HFF-Myc (cell line): Measurements from ENCODE around the gene ANKRD24.
"Not testable (repeated sequence)": the region's sequence is repeated elsewhere in the genome, so short reads cannot be mapped to it uniquely, and the experiment has no call there.

ENCODE experiments used
- DNase-seq: peaks from one replicate; pipeline ENCODE4 v3.0.0-alpha.2; 2011; ENCODE audit warnings: low read depth; ENCODE audit errors: extremely low read depth
- H3K4me3 ChIP-seq: replicated peaks from 2 replicates; pipeline ENCODE4 v1.5.1; 2011; ENCODE audit warnings: low read depth, mild to moderate bottlenecking, control low read depth, low read length
- TF ChIP-seq, protein P1 (sequence below): IDR thresholded peaks from 2 replicates; pipeline ENCODE4 v1.5.1; 2012; ENCODE audit warnings: mild to moderate bottlenecking, low read depth, low read length, control low read depth; ENCODE audit errors: missing control alignments

ANKRD24 gene

DNA sequence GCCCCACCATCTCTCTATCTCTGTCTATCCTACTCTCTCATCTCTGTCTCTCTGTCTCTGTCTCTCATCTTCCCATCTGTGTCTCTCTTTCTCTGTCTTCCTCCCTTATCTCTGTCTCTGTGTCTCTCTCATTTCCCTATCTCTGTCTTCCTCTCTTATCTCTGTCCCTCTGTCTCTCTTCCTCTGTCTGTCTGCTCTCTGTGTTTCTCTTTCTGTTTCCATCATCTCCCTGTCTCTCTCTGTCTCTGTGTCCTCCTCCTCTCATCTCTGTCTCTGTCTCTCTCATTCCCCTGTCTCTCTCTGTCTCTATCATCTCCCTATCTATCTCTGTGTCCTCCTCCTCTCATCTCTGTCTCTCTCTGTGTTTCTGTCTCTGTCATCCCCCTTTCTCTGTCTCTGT lies 45.3 kb downstream of the ANKRD24 start:
- H3K4me3 ChIP-seq, result no peak overlapping the region
- TF ChIP-seq, protein P1, sequence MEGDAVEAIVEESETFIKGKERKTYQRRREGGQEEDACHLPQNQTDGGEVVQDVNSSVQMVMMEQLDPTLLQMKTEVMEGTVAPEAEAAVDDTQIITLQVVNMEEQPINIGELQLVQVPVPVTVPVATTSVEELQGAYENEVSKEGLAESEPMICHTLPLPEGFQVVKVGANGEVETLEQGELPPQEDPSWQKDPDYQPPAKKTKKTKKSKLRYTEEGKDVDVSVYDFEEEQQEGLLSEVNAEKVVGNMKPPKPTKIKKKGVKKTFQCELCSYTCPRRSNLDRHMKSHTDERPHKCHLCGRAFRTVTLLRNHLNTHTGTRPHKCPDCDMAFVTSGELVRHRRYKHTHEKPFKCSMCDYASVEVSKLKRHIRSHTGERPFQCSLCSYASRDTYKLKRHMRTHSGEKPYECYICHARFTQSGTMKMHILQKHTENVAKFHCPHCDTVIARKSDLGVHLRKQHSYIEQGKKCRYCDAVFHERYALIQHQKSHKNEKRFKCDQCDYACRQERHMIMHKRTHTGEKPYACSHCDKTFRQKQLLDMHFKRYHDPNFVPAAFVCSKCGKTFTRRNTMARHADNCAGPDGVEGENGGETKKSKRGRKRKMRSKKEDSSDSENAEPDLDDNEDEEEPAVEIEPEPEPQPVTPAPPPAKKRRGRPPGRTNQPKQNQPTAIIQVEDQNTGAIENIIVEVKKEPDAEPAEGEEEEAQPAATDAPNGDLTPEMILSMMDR, result no peak
- DNase-seq, result no peak

DNA sequence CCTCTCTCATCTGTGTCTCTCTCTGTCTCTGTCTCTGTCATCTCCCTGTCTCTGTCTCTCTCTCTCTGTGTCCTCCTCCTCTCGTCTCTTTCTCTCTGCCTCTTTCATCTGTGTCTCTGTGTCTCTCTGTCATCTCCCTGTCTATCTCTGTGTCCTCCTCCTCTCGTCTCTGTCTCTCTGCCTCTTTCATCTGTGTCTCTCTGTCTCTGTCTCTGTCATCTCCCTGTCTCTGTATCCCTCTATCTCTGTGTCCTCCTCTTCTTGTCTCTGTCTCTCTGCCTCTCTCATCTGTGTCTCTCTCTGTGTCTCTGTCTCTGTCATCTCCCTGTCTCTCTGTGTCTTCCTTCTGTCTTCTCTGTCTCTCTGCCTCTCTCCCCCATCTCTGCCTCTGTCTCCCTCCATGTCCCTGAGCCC lies 46.3 kb downstream of the ANKRD24 start:
- no peak overlapping the region for H3K4me3 ChIP-seq
- no peak for DNase-seq
- TF ChIP-seq, protein P1, result no peak

DNA sequence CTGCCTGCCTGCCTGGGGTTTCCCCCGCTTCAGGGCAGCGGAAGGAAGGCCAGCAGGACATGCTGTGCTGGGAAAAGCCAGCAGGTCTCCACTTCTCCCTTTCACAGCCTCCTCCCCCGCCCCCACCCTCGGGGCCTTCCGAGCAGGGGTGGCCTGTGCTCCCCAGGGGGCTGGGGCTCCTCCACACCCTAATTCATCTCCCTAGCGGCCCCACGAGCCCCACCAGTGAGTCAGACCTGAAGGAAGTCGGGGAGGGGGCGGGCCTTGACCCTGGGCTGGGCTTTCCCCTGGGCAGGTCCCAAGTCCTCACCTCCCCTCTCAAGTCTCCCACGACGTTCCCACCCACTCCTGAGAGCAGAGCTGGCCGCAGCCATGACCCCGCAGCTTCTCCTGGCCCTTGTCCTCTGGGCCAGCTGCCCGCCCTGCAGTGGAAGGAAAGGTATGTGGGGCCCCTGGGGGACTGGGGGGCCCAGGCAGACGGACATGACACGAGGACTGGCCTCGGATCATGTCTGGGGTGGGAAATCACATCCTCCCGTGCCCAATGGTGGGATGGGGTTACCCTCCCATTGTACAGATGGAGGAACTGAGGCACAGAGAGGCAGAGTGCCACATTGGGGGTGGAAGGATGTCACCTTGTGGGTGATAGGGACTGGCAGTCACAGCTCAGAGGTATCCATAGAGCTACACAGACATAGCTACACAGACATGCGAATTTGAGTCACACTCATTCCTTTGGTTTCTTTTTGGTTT lies 46.9 kb downstream of the ANKRD24 start, which contains the start of gene EBI3:
Gene EBI3 (plus strand): TSS at position 345 of the 753 bp plus-strand sequence. CDS start 28 bp downstream, at position 373.
- H3K4me3 ChIP-seq, result no peak within 1 kb of the TSS
- DNase-seq, result no peak
- TF ChIP-seq, protein P1, result no peak

DNA sequence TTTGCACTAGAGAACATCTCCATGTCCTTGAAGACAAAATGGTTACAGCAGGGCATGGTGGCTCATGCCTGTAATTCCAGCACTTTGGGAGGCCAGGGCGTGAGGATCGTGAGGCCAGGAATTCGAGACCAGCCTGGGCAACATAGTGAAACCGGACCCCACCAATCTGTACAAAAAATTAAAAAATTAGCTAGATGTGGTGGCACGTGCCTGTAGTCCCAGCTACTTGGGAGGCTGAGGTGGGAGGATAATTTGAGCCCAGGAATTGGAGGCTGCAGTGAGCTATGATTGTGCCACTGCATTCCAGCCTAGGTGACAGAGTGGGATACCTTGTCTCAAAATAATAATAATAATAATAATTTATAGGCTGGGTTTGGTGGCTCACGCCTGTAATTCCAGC lies 47.7 kb downstream of the ANKRD24 start:
- not testable (repeated sequence) for DNase-seq, H3K4me3 ChIP-seq

DNA sequence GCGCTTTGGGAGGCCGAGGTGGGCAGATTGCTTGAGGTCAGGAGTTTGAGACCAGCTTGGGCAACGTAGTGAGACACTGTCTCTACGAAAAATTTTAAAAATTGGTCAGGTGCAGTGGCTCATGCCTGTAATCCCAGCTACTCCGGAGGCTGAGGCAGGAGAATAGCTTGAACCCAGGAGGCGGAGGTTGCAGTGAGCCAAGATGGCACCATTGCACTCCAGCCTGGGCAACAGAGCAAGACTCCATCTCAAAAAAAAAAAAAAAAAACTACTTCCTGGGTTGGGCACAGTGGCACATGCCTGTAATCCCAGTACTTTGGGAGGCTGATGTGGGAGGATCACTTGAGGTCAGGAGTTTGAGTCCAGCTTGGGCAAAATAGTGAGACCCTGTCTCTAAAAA lies 49.0 kb downstream of the ANKRD24 start:
- H3K4me3 ChIP-seq, DNase-seq: not testable (repeated sequence)

DNA sequence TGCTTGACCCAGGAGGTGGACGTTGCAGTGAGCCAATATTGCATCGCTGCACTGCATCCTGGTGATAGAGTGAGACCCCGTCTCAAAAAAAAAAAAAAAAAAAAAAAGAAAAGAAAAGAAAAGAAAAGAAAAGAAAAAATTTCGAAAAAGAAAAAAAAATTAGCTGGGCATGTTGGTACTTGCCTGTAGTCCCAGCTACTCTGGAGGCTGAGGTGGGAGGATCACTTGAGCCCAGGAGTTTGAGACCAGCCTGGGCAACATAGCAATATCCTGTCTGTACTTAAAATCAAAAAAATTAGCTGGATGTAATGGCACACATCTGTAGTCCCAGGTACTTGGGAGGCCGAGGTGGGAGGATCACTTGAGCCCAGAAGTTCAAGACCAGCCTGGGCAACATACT lies 49.6 kb downstream of the ANKRD24 start:
- DNase-seq, H3K4me3 ChIP-seq: not testable (repeated sequence)

DNA sequence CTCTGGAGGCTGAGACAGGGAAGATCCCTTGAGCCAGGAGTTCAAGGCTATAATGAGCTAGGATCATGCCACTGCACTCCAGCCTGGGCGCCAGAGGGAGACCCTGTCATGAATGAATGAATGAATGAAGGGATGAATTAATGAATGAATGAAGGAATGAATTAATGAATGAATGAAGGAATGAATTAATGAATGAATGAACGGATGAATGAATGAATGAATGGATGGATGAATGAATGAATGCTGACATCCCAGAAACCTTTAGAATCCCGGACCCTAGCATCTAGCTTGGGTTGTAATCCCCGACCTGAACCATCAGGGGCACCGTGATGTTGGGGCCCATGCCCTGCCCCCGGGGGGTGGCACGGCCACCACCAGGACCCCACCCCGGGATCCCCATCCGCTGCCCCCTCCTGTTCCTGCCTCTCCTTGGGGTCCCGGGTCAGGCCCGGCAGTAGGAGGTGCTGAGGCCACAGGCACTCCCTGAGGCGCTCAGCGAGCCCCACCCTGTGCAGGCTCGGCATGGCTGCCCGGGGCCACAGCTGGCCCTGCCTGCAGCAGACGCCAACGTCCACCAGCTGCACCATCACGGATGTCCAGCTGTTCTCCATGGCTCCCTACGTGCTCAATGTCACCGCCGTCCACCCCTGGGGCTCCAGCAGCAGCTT lies 50.3 kb downstream of the ANKRD24 start:
- TF ChIP-seq, protein P1, result no peak
- H3K4me3 ChIP-seq, result no peak overlapping the region
- no peak for DNase-seq

DNA sequence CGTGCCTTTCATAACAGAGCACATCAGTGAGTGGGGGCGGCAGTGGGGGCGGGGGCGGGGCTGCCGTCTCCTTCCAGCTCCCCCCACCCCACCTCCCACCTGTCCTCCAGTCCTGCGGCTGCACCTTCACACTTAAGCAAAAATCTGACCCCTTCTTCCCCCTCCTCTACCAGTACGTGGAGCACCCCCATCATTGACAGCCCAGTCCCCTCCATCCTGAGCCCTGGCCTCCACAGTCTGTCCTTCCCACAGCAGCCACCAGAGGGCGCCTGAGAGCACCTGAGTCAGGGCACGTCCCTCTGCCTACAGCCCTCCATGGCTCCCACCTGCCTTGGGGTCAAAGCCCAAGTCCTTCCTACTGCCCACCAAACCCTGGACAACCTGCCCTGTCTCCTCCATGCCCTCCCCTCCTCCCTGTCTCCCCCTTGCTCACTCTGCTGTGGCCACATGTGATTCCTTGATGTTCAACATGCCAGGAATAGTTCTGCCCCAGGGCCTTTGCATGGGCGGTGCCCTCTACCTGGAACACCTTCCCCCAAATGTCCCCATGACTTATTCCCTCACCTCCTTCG lies 50.9 kb downstream of the ANKRD24 start:
- TF ChIP-seq, protein P1, result peak; percentile 87
- no peak overlapping the region for H3K4me3 ChIP-seq
- DNase-seq, result no peak
